Ovary (tissue), 3 donors: Measurements from ENCODE around the gene ALKBH5.

Source experiments
- CTCF ChIP-seq, 3 donors: fragments of 450-650 bp in 2 of 3; fragments of 200-600 bp in 1 of 3; IDR thresholded peaks; one replicate each; pipeline versions ENCODE4 v1.5.1 to v1.8.0; 2016 to 2022; ENCODE audit warnings: antibody characterized with exemption in 3 of 3, mild to moderate bottlenecking in 1 of 3
- EP300 ChIP-seq: sonication (generic); formaldehyde crosslinking; IDR thresholded peaks from one replicate; pipeline ENCODE4 v1.6.1; 2017; ENCODE audit warnings: antibody characterized with exemption
- POLR2A ChIP-seq: fragments of 450-650 bp; IDR thresholded peaks from one replicate; pipeline ENCODE4 v1.6.1; 2017; ENCODE audit warnings: antibody characterized with exemption, mild to moderate bottlenecking, moderate library complexity
- donor health status: DM: no; HTN: no; CAD: no.

GRCh38 chr17:18254888-18255649, 71.4 kb downstream of the ALKBH5 start:
- TF ChIP-seq CTCF (IDR thresholded peaks at IDR 0.05) (no peak), POLR2A (no peak), EP300 (no peak)
